Body of pancreas (tissue), 4 donors: ENCODE results near the gene C15orf62. TPM values are rescaled to one million over a fixed set of nuclear protein-coding genes. Genes with fewer than 3 reads are reported as not detected.
A peak's percentile ranks its signal among the peaks of the same experiment; 100 is the strongest.

ENCODE experiments used
- ATAC-seq: fragments of 150-250 bp; one replicate; pipeline ENCODE4 v1.9.1; 2016
- DNase-seq, 4 donors: peaks; one replicate each; pipeline ENCODE4 v3.0.0-alpha.2; 2019
- H3K27ac ChIP-seq, 4 donors: fragments of 200-600 bp; sonication (generic); 1 replicate in 3 of 4; 2 replicates in 1 of 4; pipeline versions ENCODE4 v1.5.1 to v1.6.1; 2016 to 2019; ENCODE audit warnings: mild to moderate bottlenecking in 1 of 4, mixed read lengths in 1 of 4, moderate library complexity in 1 of 4
- H3K27me3 ChIP-seq, 2 donors: fragments of 200-600 bp; sonication (generic); one replicate each; pipeline ENCODE4 v1.6.0; 2016; ENCODE audit warnings: mild to moderate bottlenecking in 1 of 2
- H3K36me3 ChIP-seq, 2 donors: fragments of 200-600 bp; sonication (generic); replicated peaks in 1 of 2; 2 replicates each; pipeline ENCODE4 v1.5.1; 2016; ENCODE audit warnings: low read depth in 2 of 2; ENCODE audit not compliant: insufficient read depth in 1 of 2
- H3K4me1 ChIP-seq: fragments of 200-600 bp; sonication (generic); one replicate; pipeline ENCODE4 v1.6.0; 2016
- H3K4me3 ChIP-seq, 2 donors: fragments of 200-600 bp; sonication (generic); 1 replicate in 1 of 2; 2 replicates in 1 of 2; pipeline ENCODE4 v1.5.1; 2016 to 2019
- H3K9me3 ChIP-seq, 3 donors: fragments of 200-600 bp; sonication (generic); 1 replicate in 2 of 3; 2 replicates in 1 of 3; pipeline ENCODE4 v1.5.1; 2016
- CTCF ChIP-seq, 7 experiments: fragments of 450-650 bp in 4 of 7; fragments of 200-600 bp in 3 of 7; sonication (generic) in 3 of 7; IDR thresholded peaks; one replicate each; pipeline ENCODE4 v1.5.1; 2016 to 2019; ENCODE audit warnings: antibody characterized with exemption in 7 of 7
- POLR2A ChIP-seq, 3 donors: fragments of 450-650 bp; IDR thresholded peaks; one replicate each; pipeline ENCODE4 v1.6.1; 2016; ENCODE audit warnings: antibody characterized with exemption in 3 of 3, mild to moderate bottlenecking in 2 of 3
- WGBS, 2 donors: methylation state at CpG; one replicate each; pipeline ENCODE4 v1.1.5; 2017; 5-methylcytosine and 5-hydroxymethylcytosine counted together
- intact Hi-C: fragments of 100-400 bp; cut with DNase I; formaldehyde crosslinking; loops from one replicate; pipeline ENCODE4 v1.15.1; 2023
- total RNA-seq, 2 donors: library from RNA; depleted of rRNA; stranded (reverse); fragments of >200 nt; gene quantifications; one replicate each; pipeline ENCODE4 v1.1.0, GENCODE V29; 2016

The C15orf62 gene
- total RNA-seq, 2 donors from 2014 or later, result 0.26 TPM; not detected in 1

GRCh38 chr15:40787991-40788390 lies 18.2 kb downstream of the C15orf62 start:
- Histone ChIP-seq H3K27me3 (no peaks in the 10 kb centered on the region), H3K27ac (peak overlapping the region; percentile 82 to 90 (median 84)), H3K9me3 (no peaks in the 10 kb centered on the region), H3K36me3 (no peaks in the 10 kb centered on the region), H3K4me3 (no peak overlapping the region), H3K4me1 (peaks cover 60% of the 10 kb centered on the region)
- intact Hi-C loops, result no loop called here
- peak; percentile 5 for ATAC-seq
- TF ChIP-seq POLR2A (IDR thresholded peaks at IDR 0.05), result no peak
- TF ChIP-seq CTCF (IDR thresholded peaks at IDR 0.05), result no peak
- peak in 1 of 4 donors; percentile 6 for DNase-seq
- 49 to 50% methylated on average over 6 of the region's 6 CpGs for WGBS, 2 donors

GRCh38 chr15:40789119-40789518 lies 19.3 kb downstream of the C15orf62 start:
- Histone ChIP-seq H3K4me1 (peaks cover 71% of the 10 kb centered on the region), H3K27me3 (no peaks in the 10 kb centered on the region), H3K36me3 (no peaks in the 10 kb centered on the region), H3K27ac (peak overlapping the region; percentile 42 to 85 (median 60)), H3K4me3 (no peak overlapping the region), H3K9me3 (no peaks in the 10 kb centered on the region)
- intact Hi-C loops, result no loop called here
- ATAC-seq (no peak), DNase-seq (no peak)
- no peak for TF ChIP-seq CTCF (IDR thresholded peaks at IDR 0.05)
- WGBS, 2 donors, result 87 to 90% methylated on average over 5 of the region's 5 CpGs

GRCh38 chr15:40789999-40790398 lies 20.2 kb downstream of the C15orf62 start:
- Histone ChIP-seq H3K27ac (peak overlapping the region in 1 of 4 donors; percentile 60), H3K9me3 (no peaks in the 10 kb centered on the region), H3K4me3 (no peak overlapping the region), H3K36me3 (no peaks in the 10 kb centered on the region), H3K4me1 (peaks cover 75% of the 10 kb centered on the region), H3K27me3 (no peaks in the 10 kb centered on the region)
- DNase-seq (no peak), ATAC-seq (no peak)
- intact Hi-C loops, result no loop called here
- 96% methylated on average over 8 of the region's 8 CpGs for WGBS, 2 donors
- TF ChIP-seq CTCF (IDR thresholded peaks at IDR 0.05) (no peak), POLR2A (IDR thresholded peaks at IDR 0.05) (no peak)

- Histone ChIP-seq H3K27ac (peak overlapping the region in 1 of 4 donors; percentile 60), H3K36me3 (no peaks in the 10 kb centered on the region), H3K4me3 (no peak overlapping the region), H3K4me1 (peaks cover 72% of the 10 kb centered on the region), H3K27me3 (no peaks in the 10 kb centered on the region), H3K9me3 (no peaks in the 10 kb centered on the region)
- intact Hi-C loops, result no loop called here
- 40 to 41% methylated on average over 3 of the region's 3 CpGs for WGBS, 2 donors
- no peak for ATAC-seq
- DNase-seq, result no peak
- TF ChIP-seq CTCF (IDR thresholded peaks at IDR 0.05), result no peak
- TF ChIP-seq POLR2A (IDR thresholded peaks at IDR 0.05), result no peak
These were observed 20.9 kb downstream of the C15orf62 start for GRCh38 chr15:40790718-40791117.

GRCh38 chr15:40792394-40792793 lies 22.6 kb downstream of the C15orf62 start:
- no peak for DNase-seq
- TF ChIP-seq POLR2A (IDR thresholded peaks at IDR 0.05) (no peak), CTCF (IDR thresholded peaks at IDR 0.05) (no peak)
- no peak for ATAC-seq
- WGBS, 2 donors, result 94 to 97% methylated on average over 3 of the region's 3 CpGs
- no peak overlapping the region for H3K4me3 ChIP-seq
- intact Hi-C loops, result no loop called here
- H3K27ac ChIP-seq, result no peak overlapping the region
- H3K9me3 ChIP-seq, result no peaks in the 10 kb centered on the region
- H3K36me3 ChIP-seq, result no peaks in the 10 kb centered on the region
- H3K27me3 ChIP-seq, result no peaks in the 10 kb centered on the region
- H3K4me1 ChIP-seq, result peaks cover 56% of the 10 kb centered on the region
